Testis (tissue), 3 donors: ENCODE data around the gene TESPA1. TPM values are rescaled to one million over a fixed set of nuclear protein-coding genes. Genes with fewer than 3 reads are reported as not detected.

ENCODE experiments used
- DNase-seq: peaks from one replicate; pipeline ENCODE4 v3.0.0-alpha.2; 2019
- H3K27ac ChIP-seq, 2 donors: fragments of 200-600 bp; sonication (generic); one replicate each; pipeline ENCODE4 v1.5.1; 2019
- H3K27me3 ChIP-seq: fragments of 200-600 bp; sonication (generic); one replicate; pipeline ENCODE4 v1.5.1; 2019
- H3K36me3 ChIP-seq: fragments of 200-600 bp; sonication (generic); one replicate; pipeline ENCODE4 v1.5.1; 2017; ENCODE audit warnings: low read depth; ENCODE audit errors: missing control alignments
- H3K4me1 ChIP-seq: fragments of 200-600 bp; sonication (generic); one replicate; pipeline ENCODE4 v1.5.1; 2019
- H3K4me3 ChIP-seq, 2 donors: fragments of 200-600 bp; sonication (generic); one replicate each; pipeline ENCODE4 v1.5.1; 2017 to 2019
- H3K9me3 ChIP-seq: fragments of 200-600 bp; sonication (generic); one replicate; pipeline ENCODE4 v1.5.1; 2017
- POLR2A ChIP-seq: fragments of 450-650 bp; IDR thresholded peaks from one replicate; pipeline ENCODE4 v1.6.1; 2017; ENCODE audit warnings: antibody characterized with exemption, mild to moderate bottlenecking, moderate library complexity
- WGBS, 2 donors: methylation state at CpG; one replicate each; pipeline ENCODE4 v1.1.5; 2018; 5-methylcytosine and 5-hydroxymethylcytosine counted together
- intact Hi-C: fragments of 100-400 bp; cut with DNase I; formaldehyde crosslinking; loops from one replicate; pipeline ENCODE4 v1.15.1; 2023; ENCODE audit warnings: low total_unique reads
- polyA plus RNA-seq: library from polyadenylated mRNA; stranded (reverse); fragments of 350-450 nt; fragmentation: Illumina TruSeq; extraction: RNeasy Lipid Tissue Mini Kit (QIAGEN cat#74804); gene quantifications from one replicate; pipeline ENCODE4 v1.2.3, GENCODE V29; 2014; ENCODE audit warnings: low read depth, low replicate concordance; ENCODE audit not compliant: insufficient read depth
- total RNA-seq, 2 donors: library from RNA; depleted of rRNA; stranded (reverse); fragments of >200 nt; gene quantifications; one replicate each; pipeline ENCODE4 v1.2.3, GENCODE V29; 2016
- TF ChIP-seq, protein P1 (sequence below), 3 experiments: fragments of 450-650 bp in 2 of 3; fragments of 200-600 bp in 1 of 3; sonication (generic) in 1 of 3; IDR thresholded peaks; one replicate each; pipeline ENCODE4 v1.5.1; 2016 to 2019; ENCODE audit warnings: antibody characterized with exemption in 3 of 3, mild to moderate bottlenecking in 2 of 3, moderate library complexity in 1 of 3

The TESPA1 gene
- total and polyA plus RNA-seq, 3 donors from 2014 or later = 0.79 to 1.7 (median 0.87) TPM

DNA sequence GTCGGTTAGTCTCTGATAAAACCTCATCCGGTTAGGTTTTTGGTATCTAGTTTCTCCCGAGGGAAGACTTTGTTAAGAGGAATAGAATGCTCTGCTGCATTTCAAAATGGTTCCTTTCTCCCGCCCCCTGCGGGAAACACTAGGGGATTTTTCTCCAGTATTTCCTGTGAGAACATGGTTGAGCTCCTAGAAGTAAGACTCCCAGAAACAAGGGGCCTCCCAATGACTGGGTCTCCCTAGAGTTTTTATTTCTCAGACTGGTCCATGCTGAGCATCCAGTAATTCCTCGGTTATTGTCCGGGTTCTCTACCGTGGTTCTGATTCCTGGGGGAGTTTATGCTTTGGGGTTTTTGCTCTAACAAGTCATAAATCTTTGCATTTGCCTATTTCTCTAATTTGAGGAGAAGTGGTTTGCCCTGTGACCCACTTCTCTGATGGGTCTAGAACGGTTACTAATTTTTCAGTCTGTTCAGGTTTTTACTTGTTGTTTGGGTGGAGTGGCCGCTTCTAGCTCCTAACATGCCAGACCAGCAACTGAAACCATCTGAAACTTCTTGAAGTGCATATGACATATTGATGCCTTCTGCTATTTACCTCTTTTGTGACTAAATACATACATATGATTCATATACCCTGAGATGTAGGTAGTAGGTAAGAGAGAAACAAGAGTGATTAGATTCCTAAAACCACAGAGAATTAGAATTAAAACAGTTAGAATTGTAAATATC, 25.1 kb downstream of the TESPA1 start:
- TF ChIP-seq, protein P1, sequence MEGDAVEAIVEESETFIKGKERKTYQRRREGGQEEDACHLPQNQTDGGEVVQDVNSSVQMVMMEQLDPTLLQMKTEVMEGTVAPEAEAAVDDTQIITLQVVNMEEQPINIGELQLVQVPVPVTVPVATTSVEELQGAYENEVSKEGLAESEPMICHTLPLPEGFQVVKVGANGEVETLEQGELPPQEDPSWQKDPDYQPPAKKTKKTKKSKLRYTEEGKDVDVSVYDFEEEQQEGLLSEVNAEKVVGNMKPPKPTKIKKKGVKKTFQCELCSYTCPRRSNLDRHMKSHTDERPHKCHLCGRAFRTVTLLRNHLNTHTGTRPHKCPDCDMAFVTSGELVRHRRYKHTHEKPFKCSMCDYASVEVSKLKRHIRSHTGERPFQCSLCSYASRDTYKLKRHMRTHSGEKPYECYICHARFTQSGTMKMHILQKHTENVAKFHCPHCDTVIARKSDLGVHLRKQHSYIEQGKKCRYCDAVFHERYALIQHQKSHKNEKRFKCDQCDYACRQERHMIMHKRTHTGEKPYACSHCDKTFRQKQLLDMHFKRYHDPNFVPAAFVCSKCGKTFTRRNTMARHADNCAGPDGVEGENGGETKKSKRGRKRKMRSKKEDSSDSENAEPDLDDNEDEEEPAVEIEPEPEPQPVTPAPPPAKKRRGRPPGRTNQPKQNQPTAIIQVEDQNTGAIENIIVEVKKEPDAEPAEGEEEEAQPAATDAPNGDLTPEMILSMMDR (IDR thresholded peaks at IDR 0.05) = no peak
- TF ChIP-seq POLR2A = no peak
- DNase-seq = no peak
- Histone ChIP-seq H3K36me3 (no peaks in the 10 kb centered on the region), H3K9me3 (no peaks in the 10 kb centered on the region), H3K27ac (no peak overlapping the region), H3K27me3 (no peaks in the 10 kb centered on the region), H3K4me3 (no peak overlapping the region), H3K4me1 (no peaks in the 10 kb centered on the region)
- intact Hi-C loops = loop anchor here (10.0 kb wide), 1 partner anchor 105 kb away; the partner anchor contains the start of gene MUCL1
- WGBS, 2 donors = 52 to 56% methylated on average over 10 of the region's 10 CpGs

DNA sequence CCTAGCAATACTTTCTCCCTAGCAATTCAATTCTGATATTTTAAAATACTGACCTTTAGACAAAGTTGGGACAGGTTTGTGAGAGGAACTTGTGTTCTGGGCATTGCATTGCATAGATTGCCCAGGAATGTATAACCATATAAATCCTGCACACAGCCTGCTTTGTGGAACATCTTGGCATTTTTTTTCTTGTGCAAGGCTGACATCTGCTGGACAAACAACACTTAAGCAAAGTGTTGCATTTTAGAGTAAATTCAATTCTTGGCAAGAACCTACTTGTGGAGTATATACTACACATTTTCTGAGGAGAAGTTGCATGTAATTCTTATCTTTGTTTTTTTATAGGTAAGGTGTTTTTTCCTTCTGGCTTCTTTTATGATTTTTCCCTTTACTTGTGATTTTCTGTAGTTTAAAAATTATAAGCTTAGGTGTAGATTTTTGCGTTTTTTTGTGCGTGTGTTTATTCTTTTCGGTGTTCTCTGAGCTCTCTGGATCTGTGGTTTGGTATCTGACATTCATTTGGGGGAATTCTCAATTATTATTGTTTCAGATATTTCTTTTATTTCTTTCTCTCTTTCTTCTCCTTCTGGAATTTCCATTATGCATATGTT, 26.4 kb downstream of the TESPA1 start:
- H3K4me1 ChIP-seq = no peaks in the 10 kb centered on the region
- WGBS, 2 donors = 91 to 94% methylated on average over 3 of the region's 3 CpGs
- no peak overlapping the region for H3K27ac ChIP-seq
- H3K36me3 ChIP-seq = no peaks in the 10 kb centered on the region
- no peaks in the 10 kb centered on the region for H3K27me3 ChIP-seq
- intact Hi-C loops = loop anchor here (10.0 kb wide), 1 partner anchor 103 kb away; the partner anchor contains the start of gene MUCL1
- TF ChIP-seq, protein P1 (IDR thresholded peaks at IDR 0.05) = peak; percentile 56 to 68 (median 57)
- TF ChIP-seq POLR2A = no peak
- no peaks in the 10 kb centered on the region for H3K9me3 ChIP-seq
- DNase-seq = peak; percentile 59
- no peak overlapping the region for H3K4me3 ChIP-seq

DNA sequence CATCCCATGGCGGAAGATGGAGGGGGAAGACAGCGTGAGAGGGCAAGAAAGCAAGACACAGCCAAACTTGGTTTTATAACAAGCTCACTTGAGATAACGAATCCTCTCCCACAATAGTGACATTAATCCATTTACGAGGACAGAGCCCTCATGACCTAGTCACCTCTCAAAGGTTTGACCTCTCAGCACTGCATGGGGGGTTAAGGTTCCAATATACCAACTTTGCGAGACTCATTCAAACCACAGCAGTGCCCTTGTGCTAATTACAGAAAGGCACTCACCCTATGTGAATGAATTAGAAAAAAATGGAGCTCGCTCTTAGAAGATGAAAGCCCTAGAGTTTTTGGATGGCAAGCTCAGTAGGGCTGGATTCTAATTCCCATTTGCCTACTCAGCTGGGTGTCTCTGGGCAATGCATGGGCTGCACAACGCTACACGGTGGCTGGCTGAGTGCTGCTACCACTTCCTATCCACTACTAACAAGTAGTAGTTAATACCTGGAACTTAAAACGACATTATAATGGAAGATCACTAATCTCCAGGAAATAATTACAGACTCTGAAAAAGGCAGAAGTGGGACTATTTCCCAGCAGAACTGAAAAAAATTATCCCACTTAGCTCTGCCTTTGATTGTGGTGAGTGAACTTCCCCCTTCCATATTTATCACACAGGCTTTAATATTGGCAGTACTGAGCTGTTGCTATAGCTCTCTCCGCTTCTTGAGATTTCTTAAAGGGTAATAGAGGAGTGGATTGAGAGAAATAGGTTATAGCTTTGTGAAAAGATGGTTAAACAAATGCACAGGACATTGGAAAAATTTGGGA, 27.5 kb downstream of the TESPA1 start:
- no peaks in the 10 kb centered on the region for H3K9me3 ChIP-seq
- no peak for DNase-seq
- no peaks in the 10 kb centered on the region for H3K36me3 ChIP-seq
- intact Hi-C loops = loop anchor here (10.0 kb wide), 1 partner anchor 102 kb away; the partner anchor contains the start of gene MUCL1
- H3K4me3 ChIP-seq = no peak overlapping the region
- 71 to 80% methylated on average over 10 of the region's 10 CpGs for whole genome bisulfite sequencing, 2 donors
- no peak overlapping the region for H3K27ac ChIP-seq
- no peaks in the 10 kb centered on the region for H3K27me3 ChIP-seq
- no peaks in the 10 kb centered on the region for H3K4me1 ChIP-seq
- TF ChIP-seq, protein P1 (IDR thresholded peaks at IDR 0.05) = no peak
- no peak for TF ChIP-seq POLR2A

DNA sequence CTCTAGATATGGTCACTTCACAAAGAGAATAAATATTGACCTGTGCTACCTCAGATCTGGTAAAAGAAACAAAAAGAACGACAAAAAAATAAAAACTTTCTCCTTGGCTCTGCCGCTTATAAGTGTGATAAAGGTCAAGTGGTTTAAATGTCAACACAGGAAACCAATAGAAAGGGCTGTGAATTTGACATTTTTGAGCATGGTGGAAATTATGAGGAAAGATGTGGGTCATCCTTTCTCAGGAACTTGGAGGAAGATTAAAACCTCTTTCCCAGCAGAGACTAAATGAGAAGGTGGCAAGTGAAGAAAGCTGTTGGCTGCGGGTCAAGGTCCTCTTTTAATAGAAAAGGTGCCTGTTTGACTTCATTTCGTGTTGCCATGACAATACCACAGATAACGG, 28.2 kb downstream of the TESPA1 start:
- no peaks in the 10 kb centered on the region for H3K36me3 ChIP-seq
- H3K27me3 ChIP-seq = no peaks in the 10 kb centered on the region
- no peaks in the 10 kb centered on the region for H3K4me1 ChIP-seq
- DNase-seq = no peak
- intact Hi-C loops = loop anchor here (10.0 kb wide), 1 partner anchor 102 kb away; the partner anchor contains the start of gene MUCL1
- no peaks in the 10 kb centered on the region for H3K9me3 ChIP-seq
- H3K27ac ChIP-seq = no peak overlapping the region
- H3K4me3 ChIP-seq = no peak overlapping the region
- WGBS, 2 donors = 54 to 61% methylated on average over 5 of the region's 5 CpGs
- TF ChIP-seq, protein P1 (IDR thresholded peaks at IDR 0.05) = no peak
- TF ChIP-seq POLR2A = no peak
